ENCODE results near the gene NTN1.

NTN1 gene

GRCh38 chr17:9188367-9188766 is 167.1 kb downstream of the NTN1 start:
- no peak for DNase-seq (ENCODE audit: low read depth in 3 of 3, low spot score in 1 of 3)

- DNase-seq (ENCODE audit: low read depth in 3 of 3, low spot score in 1 of 3), result no peak
These were observed 168.6 kb downstream of the NTN1 start for GRCh38 chr17:9189870-9190269.

GRCh38 chr17:9192010-9192409 is 170.7 kb downstream of the NTN1 start:
- no peak for DNase-seq (ENCODE audit: low read depth in 3 of 3, low spot score in 1 of 3)

GRCh38 chr17:9195411-9195810 is 174.1 kb downstream of the NTN1 start:
- no peak for DNase-seq (ENCODE audit: low read depth in 3 of 3, low spot score in 1 of 3)

GRCh38 chr17:9195961-9196670 is 174.8 kb downstream of the NTN1 start:
- no peak for DNase-seq (ENCODE audit: low read depth in 3 of 3, low spot score in 1 of 3)

GRCh38 chr17:9199571-9200551 is 178.6 kb downstream of the NTN1 start:
- DNase-seq (ENCODE audit: low read depth in 3 of 3, low spot score in 1 of 3), result no peak

GRCh38 chr17:9200699-9201359 is 179.5 kb downstream of the NTN1 start:
- no peak for DNase-seq (ENCODE audit: low read depth in 3 of 3, low spot score in 1 of 3)

- DNase-seq (ENCODE audit: low read depth in 3 of 3, low spot score in 1 of 3), result no peak
These were observed 181.2 kb downstream of the NTN1 start for GRCh38 chr17:9202532-9202931.

- DNase-seq (ENCODE audit: low read depth in 3 of 3, low spot score in 1 of 3), result no peak
These were observed 182.6 kb downstream of the NTN1 start for GRCh38 chr17:9203771-9204425.

- no peak for DNase-seq (ENCODE audit: low read depth in 3 of 3, low spot score in 1 of 3)
These were observed 183.5 kb downstream of the NTN1 start for GRCh38 chr17:9204637-9205329.

GRCh38 chr17:9205520-9206409 is 184.5 kb downstream of the NTN1 start:
- no peak for DNase-seq (ENCODE audit: low read depth in 3 of 3, low spot score in 1 of 3)

- no peak for DNase-seq (ENCODE audit: low read depth in 3 of 3, low spot score in 1 of 3)
These were observed 185.0 kb downstream of the NTN1 start for GRCh38 chr17:9206410-9206703.

GRCh38 chr17:9206741-9207332 is 185.5 kb downstream of the NTN1 start:
- DNase-seq (ENCODE audit: low read depth in 3 of 3, low spot score in 1 of 3), result no peak

- DNase-seq (ENCODE audit: low read depth in 3 of 3, low spot score in 1 of 3), result no peak
These were observed 187.2 kb downstream of the NTN1 start for GRCh38 chr17:9208381-9209105.

- no peak for DNase-seq (ENCODE audit: low read depth in 3 of 3, low spot score in 1 of 3)
These were observed 188.0 kb downstream of the NTN1 start for GRCh38 chr17:9209347-9209746.

- no peak for DNase-seq (ENCODE audit: low read depth in 3 of 3, low spot score in 1 of 3)
These were observed 188.6 kb downstream of the NTN1 start for GRCh38 chr17:9209781-9210370.

- no peak for DNase-seq (ENCODE audit: low read depth in 3 of 3, low spot score in 1 of 3)
These were observed 189.9 kb downstream of the NTN1 start for GRCh38 chr17:9211133-9211765.
